ENCODE measurements around the gene PTDSS2. TPM values are rescaled to one million over a fixed set of nuclear protein-coding genes. Genes with fewer than 3 reads are reported as not detected.

The PTDSS2 gene
- total RNA-seq, 8 experiments from 2014 or later = 11.4 to 37.9 (median 21.2) TPM

DNA sequence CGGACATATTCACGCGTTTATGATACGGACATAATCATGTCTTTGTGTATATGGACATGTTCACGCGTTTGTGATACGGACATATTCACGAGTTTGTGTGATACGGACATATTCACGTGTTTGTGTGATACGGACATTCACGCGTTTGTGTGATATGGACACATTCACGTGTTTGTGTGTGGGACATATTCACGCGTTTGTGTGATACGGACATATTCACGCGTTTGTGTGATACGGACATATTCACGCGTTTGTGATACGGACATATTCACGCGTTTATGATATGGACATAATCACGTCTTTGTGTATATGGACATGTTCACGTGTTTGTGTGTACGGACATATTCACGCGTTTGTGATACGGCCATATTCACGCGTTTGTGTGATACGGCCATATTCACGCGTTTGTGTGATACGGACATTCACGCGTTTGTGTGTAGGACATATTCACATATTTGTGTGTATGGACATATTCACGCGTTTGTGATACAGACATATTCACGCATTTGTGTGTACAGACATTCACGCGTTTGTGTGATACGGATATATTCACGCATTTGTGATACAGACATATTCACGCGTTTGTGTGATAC, 24.9 kb downstream of the PTDSS2 start:
- in situ Hi-C loops (cut with MboI; ENCODE audit: low pct_unique_long_range_greater_than_20kb in 2 of 9, low sequenced_read_pairs in 9 of 9, unreplicated experiment in 9 of 9) = no loop called here

DNA sequence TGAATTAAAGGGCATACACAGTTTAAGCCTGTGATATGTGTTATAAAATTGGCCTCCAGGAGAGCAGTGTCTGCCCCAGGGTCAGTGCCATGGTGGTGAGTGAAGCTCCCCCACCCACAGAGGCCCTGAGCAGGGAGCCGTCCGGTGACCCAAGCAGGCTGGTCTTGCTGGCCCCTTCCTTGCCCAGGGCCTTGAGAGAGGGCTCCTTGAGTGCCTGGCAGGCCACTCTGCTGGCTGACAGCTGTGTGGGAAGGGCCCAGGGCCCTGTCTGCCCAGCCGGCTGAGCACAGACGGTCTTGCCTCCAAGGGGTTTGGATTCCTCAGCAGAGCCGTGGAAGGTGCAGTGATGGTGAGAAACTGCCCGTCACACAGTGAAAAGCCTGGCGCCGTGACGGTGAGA, 25.9 kb downstream of the PTDSS2 start:
- WGBS, 10 experiments = 50 to 100% (median 86%) methylated on average over 2 to 6 of the region's 9 CpGs; no CpG with 5 or more reads in 5 of the 10 experiments
- peaks cover 4 to 11% of the 10 kb centered on the region in 2 donors for H3K4me1 ChIP-seq (replicated peaks in 1 of 2)
- no peak overlapping the region for H3K4me3 ChIP-seq
- in situ Hi-C loops (cut with MboI; ENCODE audit: low pct_unique_long_range_greater_than_20kb in 2 of 9, low sequenced_read_pairs in 9 of 9, unreplicated experiment in 9 of 9) = no loop called here
- ATAC-seq (replicated peaks in 6 of 8) = peak in 2 of 8 experiments; percentile 18 to 68
- H3K27ac ChIP-seq = no peak overlapping the region

More for the DNA sequence above, 24.9 kb downstream of the PTDSS2 start:
- H3K27ac ChIP-seq = no peak overlapping the region
- no peak for ATAC-seq (replicated peaks in 6 of 8)
- H3K4me3 ChIP-seq = no peak overlapping the region
- peaks cover 4 to 11% of the 10 kb centered on the region in 2 donors for H3K4me1 ChIP-seq (replicated peaks in 1 of 2)
- 92 to 98% (median 96%) methylated on average over 8 to 48 of the region's 48 CpGs for WGBS, 10 experiments

DNA sequence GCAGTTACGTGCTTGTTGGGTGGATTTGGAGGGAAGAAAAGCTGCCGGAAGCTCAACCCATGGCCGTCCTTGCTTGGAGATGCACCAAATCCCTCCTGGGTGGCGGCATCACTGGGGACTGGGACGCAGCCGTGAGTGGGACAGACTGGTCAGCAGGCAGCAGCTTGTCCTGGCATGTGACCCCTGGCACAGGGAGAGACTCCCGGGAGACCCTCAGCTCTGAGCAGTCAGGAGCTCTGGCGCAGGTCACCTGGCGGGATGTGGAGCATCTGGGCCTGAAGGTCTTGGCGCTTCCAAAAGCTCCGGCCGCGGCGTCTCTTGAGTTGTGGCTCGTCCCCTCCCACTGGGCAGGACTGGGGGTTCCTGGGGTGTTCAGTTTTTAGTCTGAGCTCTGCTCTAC, 26.3 kb downstream of the PTDSS2 start:
- no peak for ATAC-seq (replicated peaks in 6 of 8)

GRCh38 chr11:477052-477715, 27.1 kb downstream of the PTDSS2 start:
- H3K27ac ChIP-seq = no peak overlapping the region
- peak in 6 of 8 experiments; percentile 7 to 43 (median 32) for ATAC-seq (replicated peaks in 6 of 8)
- no peak overlapping the region for H3K4me3 ChIP-seq
- in situ Hi-C loops (cut with MboI; ENCODE audit: low pct_unique_long_range_greater_than_20kb in 2 of 9, low sequenced_read_pairs in 9 of 9, unreplicated experiment in 9 of 9) = no loop called here
- 40 to 80% (median 70%) methylated on average over 1 to 5 of the region's 16 CpGs; no CpG with 5 or more reads in 6 of the 10 experiments for WGBS, 10 experiments
- H3K4me1 ChIP-seq (replicated peaks in 1 of 2) = peaks cover 4 to 11% of the 10 kb centered on the region in 2 donors

More for the DNA sequence above, 26.3 kb downstream of the PTDSS2 start:
- 91 to 100% (median 97%) methylated on average over 1 to 13 of the region's 15 CpGs; no CpG with 5 or more reads in 5 of the 10 experiments for WGBS, 10 experiments
- Histone ChIP-seq H3K4me3 (no peak overlapping the region), H3K4me1 (replicated peaks in 1 of 2) (peaks cover 4 to 11% of the 10 kb centered on the region in 2 donors), H3K27ac (no peak overlapping the region)
- in situ Hi-C loops (cut with MboI; ENCODE audit: low pct_unique_long_range_greater_than_20kb in 2 of 9, low sequenced_read_pairs in 9 of 9, unreplicated experiment in 9 of 9) = no loop called here

GRCh38 chr11:479311-479710, 29.2 kb downstream of the PTDSS2 start:
- H3K27ac ChIP-seq = no peak overlapping the region
- no peak overlapping the region for H3K4me3 ChIP-seq
- WGBS, 10 experiments = 88 to 100% (median 98%) methylated on average over 1 to 7 of the region's 13 CpGs; no CpG with 5 or more reads in 4 of the 10 experiments
- H3K4me1 ChIP-seq (replicated peaks in 1 of 2) = peaks cover 4 to 11% of the 10 kb centered on the region in 2 donors
- in situ Hi-C loops (cut with MboI; ENCODE audit: low pct_unique_long_range_greater_than_20kb in 2 of 9, low sequenced_read_pairs in 9 of 9, unreplicated experiment in 9 of 9) = no loop called here
- no peak for ATAC-seq (replicated peaks in 6 of 8)

DNA sequence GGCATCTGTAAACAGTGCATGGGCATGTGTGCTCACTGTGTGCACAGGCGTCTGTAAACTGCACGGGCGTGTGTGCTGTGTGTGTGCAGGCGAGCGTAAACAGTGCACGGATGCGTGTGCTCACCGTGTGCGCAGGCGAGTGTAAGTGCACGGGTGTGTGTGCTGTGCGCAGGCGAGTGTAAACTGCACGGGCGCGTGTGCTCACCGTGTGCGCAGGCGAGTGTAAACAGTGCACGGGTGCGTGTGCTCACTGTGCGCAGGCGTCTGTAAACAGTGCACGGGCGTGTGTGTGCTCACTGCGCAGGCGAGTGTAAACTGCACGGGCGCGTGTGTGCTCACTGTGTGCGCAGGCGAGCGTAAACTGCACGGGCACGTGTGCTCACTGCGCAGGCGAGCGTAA, 34.5 kb downstream of the PTDSS2 start:
- Histone ChIP-seq H3K4me1 (replicated peaks in 1 of 2) (no peaks in the 10 kb centered on the region), H3K27ac (no peak overlapping the region), H3K4me3 (no peak overlapping the region)
- in situ Hi-C loops (cut with MboI; ENCODE audit: low pct_unique_long_range_greater_than_20kb in 2 of 9, low sequenced_read_pairs in 9 of 9, unreplicated experiment in 9 of 9) = no loop called here
- WGBS, 10 experiments = 80 to 100% (median 94%) methylated on average over 1 to 27 of the region's 38 CpGs; no CpG with 5 or more reads in 2 of the 10 experiments
- peak in 1 of 8 experiments; percentile 20 for ATAC-seq (replicated peaks in 6 of 8)

- in situ Hi-C loops (cut with MboI; ENCODE audit: low pct_unique_long_range_greater_than_20kb in 2 of 9, low sequenced_read_pairs in 9 of 9, unreplicated experiment in 9 of 9) = no loop called here
- ATAC-seq (replicated peaks in 6 of 8) = no peak
- 100% methylated on average over 3 of the region's 23 CpGs; no CpG with 5 or more reads in 8 of the 10 experiments for WGBS, 10 experiments
- no peak overlapping the region for H3K4me3 ChIP-seq
- H3K27ac ChIP-seq = no peak overlapping the region
- H3K4me1 ChIP-seq (replicated peaks in 1 of 2) = no peaks in the 10 kb centered on the region
Measured at GRCh38 chr11:486189-486588, 36.1 kb downstream of the PTDSS2 start.

DNA sequence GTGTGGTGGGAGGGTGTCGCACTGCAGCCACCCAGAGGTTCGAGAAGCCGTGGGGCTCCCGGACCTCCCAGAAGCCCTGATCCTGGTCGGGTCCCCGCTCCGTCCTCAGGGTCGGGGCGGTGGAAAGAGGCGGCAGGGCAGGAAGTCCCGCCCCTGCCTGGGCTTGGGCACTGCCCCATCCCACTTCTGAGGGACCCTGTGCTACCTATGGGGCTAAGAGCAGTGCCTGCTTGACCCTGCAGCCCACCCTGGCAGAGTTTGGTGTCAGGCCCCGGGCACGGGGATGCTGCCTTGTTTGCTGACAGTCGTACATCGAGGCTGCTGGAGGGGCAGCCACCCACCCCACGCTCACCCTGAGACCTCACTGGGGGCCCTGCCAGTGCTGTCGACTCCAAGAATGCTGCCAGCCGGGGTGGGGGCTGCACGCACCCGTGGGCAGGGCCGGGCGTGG, 37.5 kb downstream of the PTDSS2 start:
- H3K4me3 ChIP-seq = no peak overlapping the region
- in situ Hi-C loops (cut with MboI; ENCODE audit: low pct_unique_long_range_greater_than_20kb in 2 of 9, low sequenced_read_pairs in 9 of 9, unreplicated experiment in 9 of 9) = no loop called here
- H3K27ac ChIP-seq = no peak overlapping the region
- no peaks in the 10 kb centered on the region for H3K4me1 ChIP-seq (replicated peaks in 1 of 2)
- WGBS, 10 experiments = 100% methylated on average over 1 to 2 of the region's 22 CpGs; no CpG with 5 or more reads in 8 of the 10 experiments
- ATAC-seq (replicated peaks in 6 of 8) = no peak

DNA sequence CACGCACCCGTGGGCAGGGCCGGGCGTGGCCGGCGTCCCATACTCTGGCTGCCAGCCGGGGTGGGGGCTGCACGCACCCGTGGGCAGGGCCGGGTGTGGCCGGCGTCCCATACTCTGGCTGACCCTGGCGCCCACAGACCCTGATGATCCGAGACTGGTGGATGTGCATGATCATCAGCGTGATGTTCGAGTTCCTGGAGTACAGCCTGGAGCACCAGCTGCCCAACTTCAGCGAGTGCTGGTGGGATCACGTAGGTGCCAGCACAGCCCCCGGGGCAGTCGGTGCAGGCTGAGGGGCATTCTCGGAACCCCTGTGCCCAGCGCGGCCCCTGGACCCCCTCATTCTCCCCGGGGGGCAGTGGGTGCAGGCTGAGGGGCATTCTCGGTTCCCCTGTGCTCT, 38.0 kb downstream of the PTDSS2 start:
- H3K4me3 ChIP-seq = no peak overlapping the region
- no peak overlapping the region for H3K27ac ChIP-seq
- no peak for ATAC-seq (replicated peaks in 6 of 8)
- H3K4me1 ChIP-seq (replicated peaks in 1 of 2) = no peaks in the 10 kb centered on the region
- no CpG with 5 or more reads among the region's 25 CpGs for WGBS, 10 experiments
- in situ Hi-C loops (cut with MboI; ENCODE audit: low pct_unique_long_range_greater_than_20kb in 2 of 9, low sequenced_read_pairs in 9 of 9, unreplicated experiment in 9 of 9) = no loop called here

DNA sequence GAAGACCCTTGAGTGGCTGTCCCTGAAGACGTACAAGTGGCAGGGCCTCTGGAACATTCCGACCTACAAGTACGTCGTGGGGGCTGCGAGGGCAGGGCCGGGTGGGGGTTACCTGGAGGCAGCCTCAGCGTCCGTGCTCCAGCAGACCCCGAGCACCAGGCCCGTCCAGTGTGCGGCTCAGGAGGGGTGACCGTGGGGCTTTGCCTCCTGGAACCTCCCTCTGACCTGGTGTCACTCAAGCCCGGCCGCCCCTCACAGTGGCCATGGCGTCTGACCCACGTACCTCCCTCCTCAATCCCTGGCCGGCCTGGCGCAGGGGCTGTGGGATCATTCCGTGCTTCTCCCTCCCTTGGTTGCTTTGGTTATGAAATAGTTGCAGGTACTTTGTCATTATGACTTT, 38.5 kb downstream of the PTDSS2 start:
- no peak for ATAC-seq (replicated peaks in 6 of 8)
- 80 to 100% (median 96%) methylated on average over 1 to 4 of the region's 19 CpGs; no CpG with 5 or more reads in 7 of the 10 experiments for whole genome bisulfite sequencing, 10 experiments
- no peak overlapping the region for H3K27ac ChIP-seq
- H3K4me3 ChIP-seq = no peak overlapping the region
- H3K4me1 ChIP-seq (replicated peaks in 1 of 2) = no peaks in the 10 kb centered on the region
- in situ Hi-C loops (cut with MboI; ENCODE audit: low pct_unique_long_range_greater_than_20kb in 2 of 9, low sequenced_read_pairs in 9 of 9, unreplicated experiment in 9 of 9) = no loop called here

DNA sequence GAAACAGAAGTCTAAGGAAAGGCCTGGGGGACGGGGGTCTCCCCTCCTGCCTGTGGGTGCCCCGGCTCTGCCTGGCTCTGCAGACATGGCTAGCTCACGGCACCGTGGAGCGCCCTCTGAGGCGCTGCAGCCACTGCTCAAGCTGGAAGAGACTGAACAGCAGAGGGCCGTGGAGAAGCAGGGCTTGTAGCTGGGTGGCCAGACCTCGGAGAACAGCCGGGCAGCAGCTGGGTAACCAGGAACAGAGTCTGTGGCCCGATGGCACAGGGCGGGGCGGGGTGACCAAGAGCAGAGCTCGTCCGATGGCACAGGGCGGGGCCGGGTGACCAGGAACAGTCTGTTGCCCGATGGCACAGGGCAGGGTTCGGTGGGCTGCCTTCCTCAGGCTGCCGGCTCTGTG, 38.9 kb downstream of the PTDSS2 start:
- 86 to 96% (median 89%) methylated on average over 5 to 9 of the region's 19 CpGs; no CpG with 5 or more reads in 7 of the 10 experiments for WGBS, 10 experiments
- Histone ChIP-seq H3K27ac (no peak overlapping the region), H3K4me3 (no peak overlapping the region), H3K4me1 (replicated peaks in 1 of 2) (no peaks in the 10 kb centered on the region)
- peak in 1 of 8 experiments; percentile 4 for ATAC-seq (replicated peaks in 6 of 8)
- in situ Hi-C loops (cut with MboI; ENCODE audit: low pct_unique_long_range_greater_than_20kb in 2 of 9, low sequenced_read_pairs in 9 of 9, unreplicated experiment in 9 of 9) = no loop called here

DNA sequence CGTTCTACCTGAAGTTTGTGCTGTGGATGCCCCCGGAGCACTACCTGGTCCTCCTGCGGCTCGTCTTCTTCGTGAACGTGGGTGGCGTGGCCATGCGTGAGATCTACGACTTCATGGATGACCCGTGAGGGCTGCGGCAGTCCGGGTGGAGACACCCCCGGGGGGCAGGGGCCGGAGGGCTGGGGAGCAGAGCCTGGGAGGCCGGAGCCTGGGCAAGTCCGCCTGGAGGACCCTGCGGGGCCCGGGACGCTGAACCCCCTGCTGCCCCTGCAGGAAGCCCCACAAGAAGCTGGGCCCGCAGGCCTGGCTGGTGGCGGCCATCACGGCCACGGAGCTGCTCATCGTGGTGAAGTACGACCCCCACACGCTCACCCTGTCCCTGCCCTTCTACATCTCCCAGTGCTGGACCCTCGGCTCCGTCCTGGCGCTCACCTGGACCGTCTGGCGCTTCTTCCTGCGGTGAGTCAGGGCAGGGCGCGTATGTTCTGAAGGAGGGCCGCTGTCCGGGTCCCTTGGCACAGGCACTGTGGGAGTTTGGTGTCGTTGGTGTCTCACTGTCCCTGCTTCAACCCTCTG, 39.6 kb downstream of the PTDSS2 start:
- in situ Hi-C loops (cut with MboI; ENCODE audit: low pct_unique_long_range_greater_than_20kb in 2 of 9, low sequenced_read_pairs in 9 of 9, unreplicated experiment in 9 of 9) = no loop called here
- H3K4me3 ChIP-seq = no peak overlapping the region
- 97% methylated on average over 12 of the region's 37 CpGs; no CpG with 5 or more reads in 9 of the 10 experiments for WGBS, 10 experiments
- ATAC-seq (replicated peaks in 6 of 8) = no peak
- no peak overlapping the region for H3K27ac ChIP-seq
- H3K4me1 ChIP-seq (replicated peaks in 1 of 2) = no peaks in the 10 kb centered on the region

GRCh38 chr11:490186-490929, 40.3 kb downstream of the PTDSS2 start:
- in situ Hi-C loops (cut with MboI; ENCODE audit: low pct_unique_long_range_greater_than_20kb in 2 of 9, low sequenced_read_pairs in 9 of 9, unreplicated experiment in 9 of 9) = no loop called here
- peak in 1 of 8 experiments; percentile 5 for ATAC-seq (replicated peaks in 6 of 8)
- 80 to 100% (median 94%) methylated on average over 1 to 14 of the region's 38 CpGs; no CpG with 5 or more reads in 4 of the 10 experiments for WGBS, 10 experiments
- no peak overlapping the region for H3K4me3 ChIP-seq
- H3K4me1 ChIP-seq (replicated peaks in 1 of 2) = no peaks in the 10 kb centered on the region
- no peak overlapping the region for H3K27ac ChIP-seq

Data from motor neuron (in vitro differentiated cells).